NCI-H1417 (cell line): ENCODE data around the gene MGAT5.

Experiments
- DNase-seq, 3 experiments: peaks; one replicate each; lab custom pipeline; 2025; lab: John Stamatoyannopoulos, UW

Gene MGAT5

GRCh38 chr2:134254824-134255223 lies 952 bp downstream of the MGAT5 start:
- DNase-seq, result no peak

DNA sequence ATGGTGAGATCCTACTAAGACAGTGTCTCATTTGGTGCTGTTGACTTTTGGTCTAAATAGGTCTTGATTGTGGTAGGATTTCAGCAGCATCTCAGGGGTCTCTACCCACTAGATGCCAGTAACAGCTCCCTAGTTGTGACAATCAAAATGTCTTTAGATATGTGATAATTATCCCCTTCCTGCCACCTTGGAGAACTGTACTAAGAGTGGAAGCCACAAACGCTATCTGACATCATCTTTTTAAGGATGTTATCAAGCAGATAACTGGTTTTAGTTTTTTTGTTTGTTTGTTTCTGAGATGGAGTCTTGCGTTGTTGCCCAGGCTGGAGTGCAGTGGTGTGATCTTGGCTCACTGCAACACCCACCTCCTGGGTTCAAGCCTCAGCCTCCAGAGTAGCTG lies 3.1 kb downstream of the MGAT5 start:
- DNase-seq, result no peak

DNA sequence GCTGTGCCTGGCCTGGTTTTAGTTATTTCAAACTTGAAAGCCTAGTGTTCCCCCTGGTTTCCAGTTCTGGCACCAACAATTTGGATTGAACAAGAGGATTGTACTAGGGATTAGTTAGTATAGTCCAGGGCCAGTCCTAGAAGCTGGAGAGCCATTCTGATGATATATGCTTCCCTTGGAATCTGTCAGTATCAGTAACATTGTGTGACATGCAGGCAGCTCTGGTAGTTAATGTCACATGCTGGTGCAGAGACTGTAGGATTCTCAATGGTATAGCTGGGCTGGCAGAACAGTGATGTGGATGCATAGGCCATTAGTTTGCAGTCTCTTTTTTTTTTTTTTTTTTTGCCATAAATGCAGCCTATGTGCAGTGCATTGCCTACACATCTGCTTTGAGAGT lies 3.6 kb downstream of the MGAT5 start:
- no peak for DNase-seq

DNA sequence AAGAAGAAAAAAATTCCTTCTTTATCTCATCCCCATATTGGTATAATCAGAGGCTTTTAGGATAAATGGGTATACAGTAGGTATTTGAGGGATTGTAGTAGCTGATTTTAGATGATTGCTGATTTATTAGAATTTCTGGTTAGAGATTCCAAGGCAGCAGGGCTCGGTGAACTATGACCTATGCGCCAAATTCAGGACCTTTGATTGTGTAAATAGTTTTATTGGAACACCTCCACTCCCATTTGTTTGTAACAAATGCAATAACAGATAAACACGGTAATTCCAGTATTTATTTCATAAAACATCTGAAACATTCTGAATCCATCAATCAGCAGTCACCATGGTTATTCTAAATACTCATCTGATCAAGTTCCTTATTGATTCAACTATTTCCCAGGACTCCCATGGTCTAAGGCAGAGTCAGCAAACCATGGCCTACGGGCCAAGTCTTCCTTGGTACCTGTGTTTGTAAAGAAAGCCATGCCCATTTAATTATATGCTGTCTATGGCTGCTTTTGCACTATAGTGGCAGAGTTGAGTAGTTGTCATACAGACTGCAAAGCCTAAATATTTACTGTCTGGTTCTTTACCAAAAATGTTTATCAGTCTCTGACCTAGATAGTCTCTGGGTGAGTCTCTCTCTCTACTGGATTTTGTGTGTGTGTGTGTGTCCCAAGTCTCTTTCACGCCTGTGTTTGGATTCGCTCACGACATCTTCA lies 4.3 kb downstream of the MGAT5 start:
- peak in 1 of 3 experiments; percentile 27 for DNase-seq

GRCh38 chr2:134258684-134259388 lies 5.0 kb downstream of the MGAT5 start:
- DNase-seq, result no peak

DNA sequence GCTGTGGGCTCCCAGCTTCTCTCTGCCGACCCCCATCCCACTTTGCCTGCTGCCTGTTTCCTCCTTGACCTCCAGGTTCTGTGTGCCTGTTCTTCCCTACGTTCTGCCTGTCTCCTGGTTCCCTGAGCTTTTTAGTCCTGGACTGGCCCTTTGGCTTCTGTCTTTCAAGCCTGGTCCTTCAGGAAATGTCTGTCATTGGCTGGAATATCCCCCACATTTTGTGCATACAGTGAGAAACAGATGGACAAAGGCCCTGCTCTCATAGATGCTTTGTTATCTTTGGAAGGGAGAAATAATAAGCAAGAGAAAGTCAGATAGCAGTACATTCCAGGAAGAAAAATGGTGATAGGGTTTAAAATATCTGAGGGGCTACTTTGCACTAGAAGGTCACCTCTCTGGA lies 5.7 kb downstream of the MGAT5 start:
- no peak for DNase-seq

- DNase-seq, result no peak
Observed at GRCh38 chr2:134259994-134260393, 6.1 kb downstream of the MGAT5 start.

DNA sequence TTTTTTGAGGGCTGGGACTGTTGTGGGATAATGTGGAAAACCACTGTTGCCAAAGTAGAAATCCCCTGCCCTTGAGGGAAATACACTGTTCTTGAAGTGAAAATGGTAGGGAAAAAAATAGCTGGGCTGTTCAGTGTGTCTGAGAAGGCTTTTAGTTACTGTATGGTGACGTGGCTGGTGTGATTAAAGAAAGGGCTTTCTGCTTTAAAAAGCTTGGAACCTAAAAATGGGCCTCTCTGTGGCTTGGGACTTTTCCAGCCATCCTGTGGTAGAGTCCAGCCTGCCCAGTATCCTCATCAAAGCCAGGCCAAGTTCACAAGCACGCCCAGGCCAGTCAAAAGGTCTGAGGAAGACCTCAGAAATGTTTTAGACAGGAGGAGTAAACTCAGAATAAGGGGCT lies 6.8 kb downstream of the MGAT5 start:
- no peak for DNase-seq

DNA sequence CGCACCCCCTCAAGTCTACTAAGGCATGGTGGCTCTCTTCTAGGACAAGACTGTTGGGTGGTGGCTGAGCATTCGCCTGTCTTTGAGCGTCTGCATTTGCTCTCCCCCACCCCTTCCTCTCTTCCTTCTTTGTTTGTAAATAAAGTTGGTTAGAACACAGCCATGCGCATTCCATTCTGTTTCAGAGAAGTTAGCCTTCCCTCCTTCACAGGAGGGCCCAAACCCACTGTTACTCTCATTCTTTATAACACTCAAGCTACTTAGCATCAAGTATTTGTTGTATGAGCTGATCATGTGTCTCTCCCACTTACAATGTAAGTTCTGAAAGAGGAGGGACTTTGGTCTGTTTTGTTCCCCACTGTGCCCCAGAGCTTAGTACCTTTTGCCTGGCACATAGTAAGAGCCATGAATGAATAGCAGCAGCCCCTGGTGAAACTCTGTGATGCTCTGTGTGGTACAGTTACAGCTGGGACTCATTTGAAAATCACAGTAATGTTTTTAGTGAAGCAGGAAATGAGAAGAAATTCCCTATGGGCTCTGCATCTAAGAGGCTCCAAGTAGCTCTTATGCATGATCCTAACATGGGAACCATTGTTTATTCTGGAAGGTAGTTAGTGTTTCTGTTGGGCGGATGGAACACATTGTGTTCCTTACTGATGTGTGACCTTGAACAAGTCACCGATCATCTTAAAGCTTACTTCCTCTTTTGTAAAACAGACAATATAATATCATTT lies 7.7 kb downstream of the MGAT5 start:
- no peak for DNase-seq

DNA sequence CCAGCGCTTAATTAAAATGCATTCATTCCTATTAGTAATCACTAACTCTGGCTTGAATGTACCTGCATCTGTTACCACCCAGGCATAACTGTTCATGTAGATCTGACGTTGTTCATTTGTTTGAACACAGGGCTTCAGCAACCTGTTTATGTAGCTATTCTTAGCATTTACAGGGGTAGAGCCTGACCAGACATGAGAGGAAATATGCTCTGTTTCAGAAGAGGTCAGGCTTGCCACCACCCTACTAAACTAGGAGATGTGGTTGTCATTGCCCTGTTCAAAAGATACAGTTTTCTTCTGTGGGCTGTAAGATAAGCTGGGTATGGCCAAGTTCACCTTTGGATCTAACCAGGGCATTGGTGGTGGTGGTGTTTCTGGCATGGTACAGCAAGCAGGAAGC lies 8.8 kb downstream of the MGAT5 start:
- no peak for DNase-seq

DNA sequence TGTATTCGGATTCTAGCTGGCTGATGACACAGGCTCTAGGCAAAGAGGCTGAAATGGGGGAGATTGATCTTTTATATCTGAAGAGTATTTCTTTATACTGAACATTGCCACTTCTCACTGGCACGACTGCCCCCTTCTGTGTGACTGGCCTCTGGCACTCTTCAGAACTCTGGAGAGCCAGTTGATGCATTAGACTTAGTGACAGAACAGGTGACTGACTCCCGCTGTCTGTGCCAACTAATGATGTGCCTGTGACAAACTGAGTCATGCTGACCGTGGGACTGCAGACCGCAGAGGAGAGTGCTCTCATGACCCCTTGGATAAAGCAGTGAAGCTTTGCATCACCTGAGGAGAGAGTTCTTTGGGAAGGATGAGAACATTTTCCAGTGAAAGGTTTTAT lies 14.4 kb downstream of the MGAT5 start:
- DNase-seq, result no peak

DNA sequence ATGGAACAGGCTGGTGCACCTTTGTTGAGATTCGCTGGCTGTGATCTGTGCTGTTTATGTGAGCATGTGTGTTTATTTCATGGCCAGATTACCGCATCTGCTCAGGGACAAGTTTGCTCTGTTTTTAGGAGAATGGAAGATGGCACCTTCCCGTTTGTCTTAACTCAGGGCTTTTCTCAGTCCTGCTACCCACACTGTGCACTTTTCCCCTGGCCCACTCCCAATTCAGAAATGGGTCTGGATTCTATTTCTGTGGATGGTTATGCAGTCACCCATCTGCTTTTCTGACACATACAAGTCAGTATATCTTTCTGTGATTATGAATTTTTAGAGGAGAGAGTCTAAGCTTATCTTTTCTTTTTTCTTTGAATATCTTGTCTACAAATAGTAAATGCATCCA lies 15.4 kb downstream of the MGAT5 start:
- no peak for DNase-seq

DNA sequence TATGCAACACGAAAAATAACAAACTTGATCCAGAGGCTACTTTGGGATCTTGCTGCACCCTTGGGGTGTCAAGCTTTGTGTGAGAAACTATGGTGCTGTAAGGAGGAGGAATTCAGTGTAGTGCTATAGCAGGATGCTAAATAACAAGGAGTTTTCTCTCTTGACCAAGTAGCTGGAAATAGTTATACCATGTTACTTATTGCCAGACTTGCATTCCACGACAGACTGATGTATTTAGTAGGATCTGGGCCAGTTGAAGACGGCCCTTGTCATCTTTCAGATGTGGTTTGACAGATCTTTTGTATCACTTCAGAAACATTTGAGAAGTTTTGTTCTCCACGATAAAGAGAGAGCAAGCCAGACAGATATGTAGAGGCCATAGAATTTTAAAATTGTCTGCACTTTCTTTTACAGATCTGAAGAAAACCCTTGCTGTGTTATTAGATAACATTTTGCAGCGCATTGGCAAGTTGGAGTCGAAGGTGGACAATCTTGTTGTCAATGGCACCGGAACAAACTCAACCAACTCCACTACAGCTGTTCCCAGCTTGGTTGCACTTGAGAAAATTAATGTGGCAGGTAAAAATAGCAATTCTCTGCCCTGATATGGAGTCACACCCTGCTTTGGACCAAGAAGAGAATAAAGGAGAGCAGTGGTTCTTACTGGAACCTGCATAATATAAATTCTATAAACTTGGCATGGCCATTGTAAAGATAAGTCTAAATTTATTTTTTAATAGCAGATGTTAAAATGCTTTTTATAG lies 16.3 kb downstream of the MGAT5 start:
- peak in 1 of 3 experiments; percentile 36 for DNase-seq

DNA sequence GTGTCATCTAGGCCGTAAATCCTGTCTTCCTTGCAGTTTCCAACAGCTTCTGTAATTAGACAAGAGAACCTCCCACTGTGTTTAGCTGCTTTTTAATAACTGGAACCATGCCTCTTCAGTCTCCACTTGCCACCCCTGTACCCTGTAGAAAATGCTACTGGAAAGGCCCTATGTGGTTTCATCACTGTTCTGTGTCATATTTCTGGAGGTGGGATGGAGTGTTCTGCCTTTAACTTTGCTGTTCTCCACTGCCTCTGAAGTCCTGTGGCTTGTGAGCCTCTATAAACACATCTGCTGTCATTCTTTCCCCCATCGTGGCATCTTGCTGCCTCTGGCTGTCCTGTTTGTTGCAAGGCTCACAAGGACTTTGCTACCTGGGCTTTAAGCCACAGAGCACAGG lies 17.9 kb downstream of the MGAT5 start:
- DNase-seq, result peak in 2 of 3 experiments; percentile 58 to 85

DNA sequence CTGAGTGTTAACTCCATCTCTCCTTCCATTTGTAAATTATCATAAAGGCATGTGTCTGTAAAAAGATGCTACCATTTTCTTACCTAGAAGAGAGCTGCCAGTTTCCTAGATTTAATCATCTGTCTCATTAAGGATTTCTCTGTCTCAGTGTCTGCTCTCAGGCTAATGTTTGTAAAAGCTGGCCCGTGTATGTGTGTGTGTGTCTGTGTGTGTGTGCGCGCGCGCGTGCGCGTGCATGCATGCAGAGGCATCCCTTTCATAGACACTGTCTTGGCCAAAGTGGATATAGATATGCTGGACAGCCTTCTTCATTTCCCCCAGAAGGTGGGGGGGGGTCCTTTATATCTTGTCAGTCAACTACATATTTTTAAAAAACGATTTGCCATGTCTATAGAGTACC lies 18.9 kb downstream of the MGAT5 start:
- DNase-seq, result peak in 1 of 3 experiments; percentile 14

GRCh38 chr2:134273256-134273983 lies 19.5 kb downstream of the MGAT5 start:
- no peak for DNase-seq

- no peak for DNase-seq
Observed at GRCh38 chr2:134274121-134274520, 20.2 kb downstream of the MGAT5 start.

- DNase-seq, result peak in 1 of 3 experiments; percentile 27
Observed at GRCh38 chr2:134275058-134275862, 21.4 kb downstream of the MGAT5 start.

- DNase-seq, result no peak
Observed at GRCh38 chr2:134276381-134277172, 22.7 kb downstream of the MGAT5 start.

DNA sequence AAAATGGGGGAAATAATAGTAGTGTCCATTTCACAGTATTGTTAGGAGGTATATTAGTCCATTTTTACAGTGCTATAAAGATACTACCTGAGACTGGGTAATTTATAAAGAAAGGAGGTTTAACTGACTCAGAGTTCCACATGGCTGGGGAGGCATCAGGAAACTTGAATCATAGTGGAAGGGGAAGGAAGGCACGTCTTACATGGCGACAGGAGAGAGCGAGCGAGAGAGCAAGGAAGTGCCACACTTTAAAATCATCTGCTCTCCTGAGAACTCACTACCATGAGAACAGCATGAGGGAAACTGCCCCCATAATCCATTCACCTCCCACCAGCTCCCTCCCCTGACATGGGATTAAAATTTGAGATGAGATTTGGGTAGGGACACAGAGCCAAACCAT lies 23.4 kb downstream of the MGAT5 start:
- no peak for DNase-seq
